ENCODE results near the gene MED9. TPM values are rescaled to one million over a fixed set of nuclear protein-coding genes. Genes with fewer than 3 reads are reported as not detected.

Gene MED9
- total and polyA plus RNA-seq, 2 donors (not counting 3 experiments of a cell fraction or from before 2014, with no cell fraction given), result 15.1 to 18.2 TPM

GRCh38 chr17:17506893-17507464, 30.2 kb downstream of the MED9 start:
- intact Hi-C loops (cut with micrococcal nuclease), result no loop called here
- Histone ChIP-seq H3K4me3 (replicated peaks in 1 of 3; ENCODE audit: insufficient read depth in 1 of 3, low read depth in 1 of 3, low read length in 3 of 3) (no peak overlapping the region), H3K9ac (replicated peaks; ENCODE audit: extremely low read depth, insufficient read depth, low read length) (no peak overlapping the region), H3K27ac (ENCODE audit: insufficient read depth, low read depth, low read length) (no peak overlapping the region), H3K4me1 (ENCODE audit: control insufficient read depth, extremely low read depth, insufficient read depth, low read length) (no peaks in the 10 kb centered on the region), H3K79me2 (ENCODE audit: control insufficient read depth, insufficient read depth, low read length) (no peaks in the 10 kb centered on the region), H3K9me1 (replicated peaks; ENCODE audit: control insufficient read depth, extremely low read depth, insufficient read depth, low read length) (no peaks in the 10 kb centered on the region), H3K4me2 (ENCODE audit: insufficient read depth, low read length) (no peak overlapping the region), H2AFZ (ENCODE audit: low read depth, low read length) (no peak overlapping the region), H4K20me1 (replicated peaks; ENCODE audit: control insufficient read depth, extremely low read depth, insufficient read depth, low read length) (no peaks in the 10 kb centered on the region), H3K36me3 (ENCODE audit: control insufficient read depth in 2 of 2, extremely low read depth in 1 of 2, insufficient read depth in 2 of 2, low read length in 2 of 2) (no peaks in the 10 kb centered on the region), H3K27me3 (ENCODE audit: control insufficient read depth in 2 of 2, insufficient read depth in 2 of 2, low read length in 2 of 2) (no peaks in the 10 kb centered on the region), H3K9me3 (replicated peaks; ENCODE audit: control insufficient read depth, insufficient read depth, low read length) (no peaks in the 10 kb centered on the region)
- no TSS peak for BruUV-seq (replicated peaks)
- TF ChIP-seq POLR2AphosphoS5 (IDR thresholded peaks at IDR 0.05; ENCODE audit: insufficient read depth, low read depth, low read length) (no peak), CTCF (IDR thresholded peaks at IDR 0.05; ENCODE audit: extremely low read depth in 1 of 2, insufficient read depth in 1 of 2, low read depth in 1 of 2, low read length in 2 of 2) (no peak), EZH2 (IDR thresholded peaks at IDR 0.05; ENCODE audit: borderline replicate concordance, low read depth, low read length, severe bottlenecking) (no peak), JUN (IDR thresholded peaks at IDR 0.05; ENCODE audit: borderline replicate concordance, insufficient read depth, insufficient read length, low read depth) (no peak), GATA2 (IDR thresholded peaks at IDR 0.05; ENCODE audit: insufficient read depth, insufficient read length, low read depth, low read length) (no peak), FOS (IDR thresholded peaks at IDR 0.05; ENCODE audit: borderline replicate concordance, insufficient read depth, low read length) (no peak), POLR2A (IDR thresholded peaks at IDR 0.05; ENCODE audit: low read depth, low read length) (no peak), MYC (IDR thresholded peaks at IDR 0.05; ENCODE audit: low read depth, low read length) (no peak)
- TF ChIP-seq, protein P1, sequence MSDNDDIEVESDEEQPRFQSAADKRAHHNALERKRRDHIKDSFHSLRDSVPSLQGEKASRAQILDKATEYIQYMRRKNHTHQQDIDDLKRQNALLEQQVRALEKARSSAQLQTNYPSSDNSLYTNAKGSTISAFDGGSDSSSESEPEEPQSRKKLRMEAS (IDR thresholded peaks at IDR 0.05; ENCODE audit: insufficient read depth, insufficient read length), result no peak
- no peak for DNase-seq (ENCODE audit: low read depth, low spot score)
- dilution Hi-C loops (cut with MboI; ENCODE audit: extremely low pct_ligation_motif_present, low sequenced_read_pairs), result no loop called here
- POLR2A ChIA-PET, result no interaction called here
- no peak for FAIRE-seq
- CTCF ChIA-PET, result interaction anchor here (0.8 to 4.0 kb wide), 4 partner anchors 10 to 151 kb away, joined by 3 to 33 read pairs (median 4); partner anchors contain the start of gene RASD1

All from endothelial cell of umbilical vein (primary cell).